CD4-positive, alpha-beta T cell (primary cell): ENCODE data around the gene PCDHGA9. TPM values are rescaled to one million over a fixed set of nuclear protein-coding genes. Genes with fewer than 3 reads are reported as not detected.
"Not testable (repeated sequence)": the region's sequence is repeated elsewhere in the genome, so short reads cannot be mapped to it uniquely, and the experiment has no call there.

Source experiments
- ATAC-seq: fragments of 200-7000 bp; cut with Tn5 transposase; one replicate; pipeline ENCODE4 v1.10.0; 2022; ENCODE audit warnings: mild to moderate bottlenecking; ENCODE audit not compliant: poor library complexity
- CTCF ChIA-PET: fragments of 350-600 bp; sonication (Branson Sonifier 250); formaldehyde crosslinking; loops from one replicate; lab custom pipeline; 2021; ENCODE audit warnings: antibody characterized with exemption, inconsistent platforms; lab: Charles Lee
- POLR2A ChIA-PET: fragments of 350-600 bp; sonication (Branson Sonifier 250); formaldehyde crosslinking; loops from one replicate; lab custom pipeline; 2021; ENCODE audit warnings: antibody characterized with exemption, inconsistent platforms; lab: Charles Lee
- DNase-seq, 14 experiments: peaks; one replicate each; pipeline ENCODE4 v3.0.0-alpha.2; 2013 to 2020; ENCODE audit warnings: mixed read lengths in 2 of 14
- H3K27ac ChIP-seq, 2 donors: one replicate each; pipeline versions ENCODE4 v1.5.1 to v1.7.0; 2013; ENCODE audit warnings: low read length in 2 of 2, low read depth in 1 of 2, mild to moderate bottlenecking in 1 of 2
- H3K27me3 ChIP-seq, 2 experiments: 1 replicate in 1 of 2; 2 replicates in 1 of 2; pipeline versions ENCODE4 v1.6.1 to v1.7.0; 2013; ENCODE audit warnings: low read length in 2 of 2, control low read depth in 1 of 2, mild to moderate bottlenecking in 1 of 2, moderate library complexity in 1 of 2; ENCODE audit not compliant: insufficient read depth in 2 of 2, control insufficient read depth in 1 of 2
- H3K36me3 ChIP-seq: one replicate; pipeline ENCODE4 v1.6.1; 2013; ENCODE audit warnings: low read length, control low read depth; ENCODE audit not compliant: insufficient read depth
- H3K4me1 ChIP-seq: one replicate; pipeline ENCODE4 v1.6.1; 2013; ENCODE audit warnings: low read length, control low read depth; ENCODE audit not compliant: insufficient read depth
- H3K4me3 ChIP-seq: one replicate; pipeline ENCODE4 v1.5.1; 2013; ENCODE audit warnings: mild to moderate bottlenecking, low read length, moderate library complexity
- H3K9me3 ChIP-seq, 2 experiments: 1 replicate in 1 of 2; 2 replicates in 1 of 2; pipeline versions ENCODE4 v1.6.1 to v1.7.0; 2013; ENCODE audit warnings: low read length in 2 of 2, mild to moderate bottlenecking in 2 of 2, control low read depth in 1 of 2, moderate library complexity in 1 of 2; ENCODE audit not compliant: control insufficient read depth in 1 of 2, insufficient read depth in 1 of 2
- H3K27ac Mint-ChIP-seq: one replicate; pipeline ENCODE4 v1.8.0; 2020; ENCODE audit warnings: mixed read lengths
- H3K27me3 Mint-ChIP-seq: one replicate; pipeline ENCODE4 v1.8.0; 2021; ENCODE audit warnings: mixed read lengths
- H3K36me3 Mint-ChIP-seq: one replicate; pipeline ENCODE4 v1.8.0; 2021; ENCODE audit warnings: low read depth, mixed read lengths
- H3K4me1 Mint-ChIP-seq: one replicate; pipeline ENCODE4 v1.8.0; 2021; ENCODE audit warnings: low read depth, mixed read lengths
- H3K4me3 Mint-ChIP-seq: one replicate; pipeline ENCODE4 v1.8.0; 2020; ENCODE audit warnings: mild to moderate bottlenecking, mixed read lengths
- H3K9me3 Mint-ChIP-seq: one replicate; pipeline ENCODE4 v1.8.0; 2020; ENCODE audit warnings: mixed read lengths
- intact Hi-C, 2 experiments: fragments of 100-400 bp; cut with DNase I in 1 of 2; cut with micrococcal nuclease in 1 of 2; formaldehyde crosslinking; loops; one replicate each; pipeline versions ENCODE4 v1.15.1 to v1.9.0; 2023 to 2025; cut with DNase I, micrococcal nuclease
- total RNA-seq, 174 experiments: library from RNA in 2 of 174; stranded (reverse) in 2 of 174; gene quantifications; one replicate each; pipeline ENCODE4 v1.2.3 and lab custom pipeline; 2021 to 2026
- TF ChIP-seq, protein P1 (sequence below): fragments of 200-600 bp; IDR thresholded peaks from one replicate; pipeline ENCODE4 v1.8.0; 2022; ENCODE audit warnings: antibody characterized with exemption, mild to moderate bottlenecking

Gene PCDHGA9
- total RNA-seq, 2 experiments from 2014 or later = not detected

- TF ChIP-seq, protein P1, sequence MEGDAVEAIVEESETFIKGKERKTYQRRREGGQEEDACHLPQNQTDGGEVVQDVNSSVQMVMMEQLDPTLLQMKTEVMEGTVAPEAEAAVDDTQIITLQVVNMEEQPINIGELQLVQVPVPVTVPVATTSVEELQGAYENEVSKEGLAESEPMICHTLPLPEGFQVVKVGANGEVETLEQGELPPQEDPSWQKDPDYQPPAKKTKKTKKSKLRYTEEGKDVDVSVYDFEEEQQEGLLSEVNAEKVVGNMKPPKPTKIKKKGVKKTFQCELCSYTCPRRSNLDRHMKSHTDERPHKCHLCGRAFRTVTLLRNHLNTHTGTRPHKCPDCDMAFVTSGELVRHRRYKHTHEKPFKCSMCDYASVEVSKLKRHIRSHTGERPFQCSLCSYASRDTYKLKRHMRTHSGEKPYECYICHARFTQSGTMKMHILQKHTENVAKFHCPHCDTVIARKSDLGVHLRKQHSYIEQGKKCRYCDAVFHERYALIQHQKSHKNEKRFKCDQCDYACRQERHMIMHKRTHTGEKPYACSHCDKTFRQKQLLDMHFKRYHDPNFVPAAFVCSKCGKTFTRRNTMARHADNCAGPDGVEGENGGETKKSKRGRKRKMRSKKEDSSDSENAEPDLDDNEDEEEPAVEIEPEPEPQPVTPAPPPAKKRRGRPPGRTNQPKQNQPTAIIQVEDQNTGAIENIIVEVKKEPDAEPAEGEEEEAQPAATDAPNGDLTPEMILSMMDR = no peak
- peak within 1 kb of the TSS; percentile 3 for H3K4me3 ChIP-seq
- Mint-ChIP-seq H3K4me1 (no peaks in the 10 kb centered on the region), H3K27me3 (peaks cover 93% of the 10 kb centered on the region), H3K27ac (no peak within 1 kb of the TSS), H3K9me3 (peaks cover 24% of the 10 kb centered on the region), H3K36me3 (peaks cover 36% of the 10 kb centered on the region), H3K4me3 (peak within 1 kb of the TSS; percentile 36)
- H3K9me3 ChIP-seq = peaks cover 32 to 54% of the 10 kb centered on the region in 2 experiments
- ChIA-PET POLR2A (no interaction called here), CTCF (no interaction called here)
- intact Hi-C loops = loop anchor here in 1 of 2 experiments (5.0 kb wide), 1 partner anchor 35 kb away; the partner anchor contains the start of gene PCDHGB7
- no peak within 1 kb of the TSS for H3K27ac ChIP-seq
- no peaks in the 10 kb centered on the region for H3K36me3 ChIP-seq
- ATAC-seq (no peak), DNase-seq (no peak)
- peaks cover 3% of the 10 kb centered on the region for H3K4me1 ChIP-seq
- H3K27me3 ChIP-seq = peaks cover 52 to 68% of the 10 kb centered on the region in 2 experiments
Measured at GRCh38 chr5:141382469-141383294, 19.9 kb upstream of the PCDHGA9 start, which contains the start of gene PCDHGA7. TSS of gene PCDHGA7 (plus strand) at chr5:141382742. CDS start at chr5:141382900, 158 bp downstream.

- Mint-ChIP-seq H3K4me3 (no peak overlapping the region), H3K9me3 (peaks cover 25% of the 10 kb centered on the region), H3K27ac (no peak overlapping the region), H3K27me3 (peaks cover 90% of the 10 kb centered on the region), H3K4me1 (no peaks in the 10 kb centered on the region), H3K36me3 (peaks cover 36% of the 10 kb centered on the region)
- TF ChIP-seq, protein P1 = no peak
- Histone ChIP-seq H3K9me3 (peaks cover 37 to 55% of the 10 kb centered on the region in 2 experiments), H3K4me1 (peaks cover 3% of the 10 kb centered on the region), H3K27me3 (peaks cover 56 to 71% of the 10 kb centered on the region in 2 experiments), H3K36me3 (no peaks in the 10 kb centered on the region), H3K27ac (no peak overlapping the region), H3K4me3 (no peak overlapping the region)
- intact Hi-C loops = loop anchor here in 1 of 2 experiments (5.0 kb wide), 1 partner anchor 34 kb away; the partner anchor contains the start of gene PCDHGB7
- ATAC-seq (no peak), DNase-seq (no peak)
- ChIA-PET POLR2A (no interaction called here), CTCF (no interaction called here)
Measured at GRCh38 chr5:141383345-141383744, 19.2 kb upstream of the PCDHGA9 start.

DNA sequence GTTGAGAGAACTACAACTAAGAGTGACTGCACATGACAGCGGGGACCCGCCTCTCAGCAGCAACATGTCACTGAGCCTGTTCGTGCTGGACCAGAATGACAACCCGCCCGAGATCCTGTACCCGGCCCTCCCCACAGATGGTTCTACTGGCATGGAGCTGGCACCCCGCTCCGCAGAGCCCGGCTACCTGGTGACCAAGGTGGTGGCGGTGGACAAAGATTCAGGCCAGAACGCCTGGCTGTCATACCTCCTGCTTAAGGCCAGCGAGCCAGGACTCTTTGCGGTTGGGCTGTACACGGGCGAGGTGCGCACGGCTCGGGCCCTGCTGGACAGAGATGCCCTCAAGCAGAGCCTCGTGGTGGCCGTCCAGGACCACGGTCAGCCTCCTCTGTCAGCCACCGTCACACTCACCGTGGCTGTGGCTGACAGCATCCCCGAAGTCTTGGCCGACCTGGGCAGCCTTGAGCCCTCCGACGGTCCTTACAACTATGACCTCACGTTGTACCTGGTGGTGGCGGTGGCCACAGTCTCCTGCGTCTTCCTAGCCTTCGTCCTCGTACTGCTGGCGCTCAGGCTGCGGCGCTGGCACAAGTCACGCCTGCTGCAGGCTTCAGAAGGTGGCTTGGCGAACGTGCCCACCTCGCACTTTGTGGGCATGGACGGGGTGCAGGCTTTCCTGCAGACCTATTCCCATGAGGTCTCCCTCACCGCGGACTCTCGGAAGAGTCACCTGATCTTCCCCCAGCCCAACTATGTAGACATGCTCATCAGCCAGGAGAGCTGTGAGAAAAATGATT lies 17.9 kb upstream of the PCDHGA9 start:
- no peak overlapping the region for H3K27ac Mint-ChIP-seq
- peaks cover 66 to 83% of the 10 kb centered on the region in 2 experiments for H3K27me3 ChIP-seq
- peaks cover 48 to 64% of the 10 kb centered on the region in 2 experiments for H3K9me3 ChIP-seq
- H3K4me3 ChIP-seq = no peak overlapping the region
- H3K27ac ChIP-seq = no peak overlapping the region
- ATAC-seq = no peak
- no peaks in the 10 kb centered on the region for H3K4me1 Mint-ChIP-seq
- no peak for DNase-seq
- H3K36me3 Mint-ChIP-seq = peaks cover 28% of the 10 kb centered on the region
- no peaks in the 10 kb centered on the region for H3K36me3 ChIP-seq
- intact Hi-C loops = loop anchor here in 1 of 2 experiments (5.0 kb wide), 1 partner anchor 33 kb away; the partner anchor contains the start of gene PCDHGB7
- TF ChIP-seq, protein P1 = no peak
- H3K4me3 Mint-ChIP-seq = no peak overlapping the region
- H3K27me3 Mint-ChIP-seq = peaks cover 86% of the 10 kb centered on the region
- ChIA-PET CTCF (interaction anchor here (1.2 kb wide), 1 partner anchor 140 kb away, joined by 3 read pairs; no protein-coding TSS in a partner anchor), POLR2A (no interaction called here)
- peaks cover 28% of the 10 kb centered on the region for H3K9me3 Mint-ChIP-seq
- peaks cover 3% of the 10 kb centered on the region for H3K4me1 ChIP-seq

DNA sequence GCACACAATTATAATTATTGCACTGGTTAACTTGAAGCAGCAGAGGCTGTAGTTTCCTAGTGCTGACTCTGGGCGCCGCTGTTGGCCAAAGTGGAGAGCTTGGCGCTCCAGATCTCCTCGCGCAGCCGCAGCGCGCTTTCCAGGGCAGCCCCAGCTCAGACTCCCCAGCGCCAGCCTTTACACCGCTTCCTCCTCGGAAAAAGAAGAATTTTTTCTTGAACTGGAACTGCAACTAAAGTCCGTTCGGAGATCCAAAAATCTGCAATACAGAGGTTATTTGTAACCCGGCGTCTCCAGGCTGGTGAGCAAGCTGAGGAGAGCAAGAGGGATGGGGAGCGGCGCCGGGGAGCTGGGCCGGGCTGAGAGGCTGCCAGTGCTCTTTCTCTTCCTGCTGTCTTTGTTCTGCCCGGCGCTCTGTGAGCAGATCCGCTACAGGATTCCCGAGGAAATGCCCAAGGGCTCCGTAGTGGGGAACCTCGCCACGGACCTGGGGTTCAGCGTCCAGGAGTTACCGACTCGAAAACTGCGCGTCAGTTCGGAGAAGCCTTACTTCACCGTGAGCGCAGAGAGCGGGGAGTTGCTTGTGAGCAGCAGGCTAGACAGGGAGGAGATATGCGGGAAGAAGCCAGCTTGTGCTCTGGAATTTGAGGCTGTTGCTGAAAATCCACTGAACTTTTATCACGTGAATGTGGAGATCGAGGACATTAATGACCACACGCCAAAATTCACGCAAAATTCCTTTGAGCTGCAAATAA lies 14.8 kb upstream of the PCDHGA9 start, which contains the start of gene PCDHGB4:
Gene PCDHGB4 (plus strand): TSS at position 142 of the 755 bp plus-strand sequence. CDS start 187 bp downstream, at position 329.
- CTCF ChIA-PET = interaction anchor here (1.5 to 2.2 kb wide), 3 partner anchors 68 to 231 kb away, joined by 3 to 7 read pairs (median 3); partner anchors contain the start of gene DIAPH1

More for the DNA sequence above, 14.8 kb upstream of the PCDHGA9 start, which contains the start of gene PCDHGB4:
- Mint-ChIP-seq H3K36me3 (peaks cover 31% of the 10 kb centered on the region), H3K9me3 (peaks cover 29% of the 10 kb centered on the region), H3K27me3 (peaks cover 91% of the 10 kb centered on the region)
- Histone ChIP-seq H3K9me3 (peaks cover 48 to 72% of the 10 kb centered on the region in 2 experiments), H3K27me3 (peaks cover 56 to 88% of the 10 kb centered on the region in 2 experiments)
- intact Hi-C loops, H3K27ac ChIP-seq, H3K36me3 ChIP-seq, H3K4me3 ChIP-seq, H3K4me1 Mint-ChIP-seq, POLR2A ChIA-PET, H3K27ac Mint-ChIP-seq, H3K4me3 Mint-ChIP-seq, H3K4me1 ChIP-seq: not testable (repeated sequence)
- DNase-seq (peak in 4 of 14 experiments; percentile 13 to 35 (median 32)), ATAC-seq (peak; percentile 44)
